IMR-90 (cell line): ENCODE results near the gene RAPGEF5. TPM values are rescaled to one million over a fixed set of nuclear protein-coding genes. Genes with fewer than 3 reads are reported as not detected.

Experiments used
- ATAC-seq: fragments of 200-7000 bp; cut with Tn5 transposase; 2 replicates; pipeline ENCODE4 v1.9.1; 2020; ENCODE audit warnings: low read depth, mild to moderate bottlenecking, moderate library complexity
- BruUV-seq: library from RNA; stranded (reverse); fragments of 400-500 nt; replicated peaks from 2 replicates; lab custom pipeline; 2021; lab: Mats Ljungman, UMichigan
- CTCF ChIA-PET: fragments of 300-600 bp; formaldehyde crosslinking; extraction: SDS; loops from one replicate; lab custom pipeline; 2021; ENCODE audit warnings: antibody characterized with exemption; lab: Yijun Ruan, JAX
- POLR2A ChIA-PET: fragments of 300-600 bp; sonication (Branson Sonifier 250); formaldehyde crosslinking; loops from one replicate; lab custom pipeline; 2022; ENCODE audit warnings: antibody characterized with exemption; ENCODE audit not compliant: unreplicated experiment; lab: Charles Lee
- DNase-seq: peaks from one replicate; pipeline ENCODE4 v3.0.0; 2013
- H2AFZ ChIP-seq: replicated peaks from 2 replicates; pipeline ENCODE3; 2013; ENCODE audit warnings: low read length, mild to moderate bottlenecking; ENCODE audit not compliant: poor library complexity
- H2AK5ac ChIP-seq: 2 replicates; pipeline ENCODE4 v1.6.1; 2013; ENCODE audit warnings: low read depth, low read length, inconsistent platforms
- H2AK9ac ChIP-seq: replicated peaks from 2 replicates; pipeline ENCODE3; 2013; ENCODE audit warnings: mild to moderate bottlenecking, low read depth, low read length, moderate library complexity; ENCODE audit not compliant: poor library complexity
- H2BK120ac ChIP-seq: 2 replicates; pipeline ENCODE4 v1.6.1; 2013; ENCODE audit warnings: low read depth, low read length, inconsistent platforms
- H2BK15ac ChIP-seq: 3 replicates; pipeline ENCODE4 v1.6.1; 2013; ENCODE audit warnings: low read depth, low read length, inconsistent platforms
- H2BK20ac ChIP-seq: 2 replicates; pipeline ENCODE4 v1.6.1; 2013; ENCODE audit warnings: low read depth, mild to moderate bottlenecking, inconsistent platforms, low read length, moderate library complexity
- H2BK5ac ChIP-seq: 2 replicates; pipeline ENCODE4 v1.6.1; 2013; ENCODE audit warnings: mild to moderate bottlenecking, low read depth, low read length, inconsistent platforms; ENCODE audit not compliant: poor library complexity, severe bottlenecking
- H3K14ac ChIP-seq: replicated peaks from 2 replicates; pipeline ENCODE4 v1.6.1; 2013; ENCODE audit warnings: low read depth, low read length, inconsistent platforms
- H3K18ac ChIP-seq: 2 replicates; pipeline ENCODE4 v1.6.1; 2013; ENCODE audit warnings: low read depth, low read length, control low read depth
- H3K23ac ChIP-seq: 2 replicates; pipeline ENCODE4 v1.6.1; 2013; ENCODE audit warnings: low read depth, low read length, inconsistent platforms
- H3K27ac ChIP-seq: 2 replicates; pipeline ENCODE4 v1.5.1; 2013; ENCODE audit warnings: mild to moderate bottlenecking, control low read depth, low read length; ENCODE audit not compliant: insufficient read depth
- H3K27me3 ChIP-seq: 2 replicates; pipeline ENCODE4 v1.6.1; 2013; ENCODE audit warnings: low read length; ENCODE audit not compliant: control insufficient read depth, insufficient read depth
- H3K36me3 ChIP-seq: 2 replicates; pipeline ENCODE4 v1.6.1; 2013; ENCODE audit warnings: low read length, mixed read lengths; ENCODE audit not compliant: control insufficient read depth, insufficient read depth
- H3K4ac ChIP-seq: 2 replicates; pipeline ENCODE4 v1.6.1; 2013; ENCODE audit warnings: low read depth, low read length, inconsistent platforms
- H3K4me1 ChIP-seq: 2 replicates; pipeline ENCODE4 v1.6.1; 2013; ENCODE audit warnings: low read length, mixed read lengths; ENCODE audit not compliant: control insufficient read depth, insufficient read depth
- H3K4me2 ChIP-seq: 2 replicates; pipeline ENCODE4 v1.6.1; 2013; ENCODE audit warnings: low read depth, mild to moderate bottlenecking, control low read depth, low read length, moderate library complexity
- H3K4me3 ChIP-seq: 2 replicates; pipeline ENCODE4 v1.5.1; 2013; ENCODE audit warnings: low read depth, mild to moderate bottlenecking, control low read depth, low read length, moderate library complexity; ENCODE audit not compliant: insufficient read depth
- H3K56ac ChIP-seq: 2 replicates; pipeline ENCODE4 v1.6.1; 2013; ENCODE audit warnings: low read length, inconsistent platforms; ENCODE audit not compliant: insufficient read depth; ENCODE audit errors: extremely low read depth
- H3K79me1 ChIP-seq, 2 experiments: 2 replicates each; pipeline ENCODE4 v1.6.1; 2013; ENCODE audit warnings: low read length in 2 of 2, inconsistent platforms in 1 of 2, low read depth in 1 of 2
- H3K9ac ChIP-seq: 2 replicates; pipeline ENCODE4 v1.6.1; 2013; ENCODE audit warnings: low read depth, low read length, control low read depth
- H3K9me1 ChIP-seq: 2 replicates; pipeline ENCODE4 v1.6.1; 2013; ENCODE audit warnings: low read length, inconsistent platforms; ENCODE audit not compliant: insufficient read depth
- H3K9me3 ChIP-seq: 2 replicates; pipeline ENCODE4 v1.6.1; 2013; ENCODE audit warnings: low read length; ENCODE audit not compliant: control insufficient read depth, insufficient read depth
- H4K20me1 ChIP-seq: 2 replicates; pipeline ENCODE4 v1.6.1; 2013; ENCODE audit warnings: low read length, inconsistent platforms; ENCODE audit not compliant: insufficient read depth
- H4K5ac ChIP-seq: 2 replicates; pipeline ENCODE4 v1.6.1; 2013; ENCODE audit warnings: mild to moderate bottlenecking, low read depth, low read length, control low read depth
- H4K8ac ChIP-seq, 2 experiments: 2 replicates each; pipeline ENCODE4 v1.6.1; 2013; ENCODE audit warnings: low read depth in 2 of 2, low read length in 2 of 2, control low read depth in 1 of 2, inconsistent platforms in 1 of 2
- H4K91ac ChIP-seq: 2 replicates; pipeline ENCODE4 v1.6.1; 2013; ENCODE audit warnings: low read depth, low read length, inconsistent platforms; ENCODE audit not compliant: insufficient read depth
- BHLHE40 ChIP-seq: fragments of 150-350 bp; IDR thresholded peaks from 2 replicates; pipeline ENCODE4 v1.6.1; 2016; ENCODE audit warnings: mild to moderate bottlenecking, low read depth, low read length
- CHD1 ChIP-seq: IDR thresholded peaks from 2 replicates; pipeline ENCODE4 v1.6.1; 2012; ENCODE audit warnings: low read depth, low read length, improper control_type of control experiment
- CTCF ChIP-seq: conservative IDR thresholded peaks from 2 replicates; pipeline ENCODE4 v1.5.1; 2012; ENCODE audit warnings: mild to moderate bottlenecking, low read depth, low read length, improper control_type of control experiment
- FOS ChIP-seq: fragments of 150-350 bp; IDR thresholded peaks from 2 replicates; pipeline ENCODE4 v1.6.1; 2016; ENCODE audit warnings: low read depth, low read length
- MAFK ChIP-seq: IDR thresholded peaks from 2 replicates; pipeline ENCODE4 v1.6.1; 2012; ENCODE audit warnings: low read depth, low read length, improper control_type of control experiment
- MAZ ChIP-seq: IDR thresholded peaks from 2 replicates; pipeline ENCODE4 v1.6.1; 2012; ENCODE audit warnings: low read depth, mild to moderate bottlenecking, low read length, improper control_type of control experiment, moderate library complexity, borderline replicate concordance
- MXI1 ChIP-seq: IDR thresholded peaks from 2 replicates; pipeline ENCODE4 v1.6.1; 2012; ENCODE audit warnings: low read depth, mild to moderate bottlenecking, low read length, moderate library complexity, borderline replicate concordance
- POLR2A ChIP-seq: IDR thresholded peaks from 2 replicates; pipeline ENCODE4 v1.6.1; 2012; ENCODE audit warnings: mild to moderate bottlenecking, low read depth, low read length
- RCOR1 ChIP-seq: IDR thresholded peaks from 2 replicates; pipeline ENCODE4 v1.6.1; 2012; ENCODE audit warnings: mild to moderate bottlenecking, low read length, improper control_type of control experiment; ENCODE audit not compliant: insufficient replicate concordance
- RFX5 ChIP-seq: IDR thresholded peaks from 2 replicates; pipeline ENCODE4 v1.8.0; 2012; ENCODE audit warnings: low read depth, mild to moderate bottlenecking, low read length, moderate library complexity
- SMC3 ChIP-seq: fragments of 150-350 bp; IDR thresholded peaks from 2 replicates; pipeline ENCODE4 v1.6.1; 2016; ENCODE audit warnings: low read depth, mild to moderate bottlenecking, antibody characterized with exemption, low read length, moderate library complexity
- WGBS, 2 experiments: methylation state at CpG; one replicate each; pipeline versions ENCODE4 v1.1.5 to v1.1.7; 2013; ENCODE audit warnings: missing lambda C conversion rate in 2 of 2; ENCODE audit not compliant: insufficient read length in 1 of 2; ENCODE audit errors: extremely low coverage in 2 of 2; 5-methylcytosine and 5-hydroxymethylcytosine counted together
- dilution Hi-C: fragments of 300-500 bp; cut with HindIII; formaldehyde crosslinking; loops from one replicate; pipeline ENCODE4 v1.14.3; 2018; ENCODE audit warnings: low sequenced_read_pairs; ENCODE audit not compliant: unreplicated experiment
- in situ Hi-C: fragments of 300-500 bp; cut with MboI; formaldehyde crosslinking; loops from 3 replicates; pipeline ENCODE4 v1.14.3; 2019; ENCODE audit warnings: low sequenced_read_pairs, inconsistent platforms, mixed read lengths
- intact Hi-C: fragments of 100-400 bp; cut with micrococcal nuclease; formaldehyde crosslinking; loops from 2 replicates; pipeline ENCODE4 v1.10.0; 2022
- polyA plus RNA-seq, 3 experiments: library from polyadenylated mRNA; depleted of rRNA; stranded (reverse); fragments of >200 nt; gene quantifications; 2 replicates each; pipeline ENCODE4 v1.2.3, GENCODE V29; 2012; ENCODE audit warnings: low replicate concordance in 1 of 3
- total RNA-seq: library from RNA; depleted of rRNA; stranded (reverse); fragments of >200 nt; gene quantifications from 2 replicates; pipeline ENCODE4 v1.2.3, GENCODE V29; 2012
- TF ChIP-seq, protein P1 (sequence below): fragments of 150-350 bp; IDR thresholded peaks from 2 replicates; pipeline ENCODE4 v1.6.1; 2017; ENCODE audit warnings: mild to moderate bottlenecking, antibody characterized with exemption, low read length, low read depth

The RAPGEF5 gene
- total and polyA plus RNA-seq, 2 of the 4 experiments (the other 2 are of a cell fraction): 0.05 to 0.18 TPM

DNA sequence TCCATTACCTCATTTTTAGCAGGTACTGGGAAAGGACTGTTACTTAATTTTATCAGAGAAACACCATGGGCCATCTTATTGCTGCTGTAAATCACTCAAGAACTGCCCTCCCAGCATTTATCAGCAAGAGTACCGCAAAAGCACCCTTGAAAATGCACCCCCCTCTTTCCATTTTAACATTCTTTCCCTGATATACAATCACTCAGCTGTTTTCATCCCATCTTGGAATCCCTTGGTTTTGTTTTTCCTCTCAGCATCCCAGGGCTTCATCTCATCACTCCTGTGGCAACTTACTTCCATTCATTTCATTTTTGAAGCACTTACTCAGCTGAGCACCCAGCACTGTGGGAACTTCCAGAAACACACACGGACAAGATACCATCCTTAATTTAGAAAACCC is 36.5 kb downstream of the RAPGEF5 start:
- Histone ChIP-seq H2AFZ (no peak overlapping the region), H2BK20ac (no peak overlapping the region), H3K4me2 (no peak overlapping the region), H2BK5ac (no peak overlapping the region), H3K27me3 (no peaks in the 10 kb centered on the region), H3K4me1 (no peaks in the 10 kb centered on the region), H2AK9ac (no peak overlapping the region), H4K5ac (no peak overlapping the region), H3K27ac (no peak overlapping the region), H2AK5ac (no peak overlapping the region), H3K14ac (no peak overlapping the region), H3K79me1 (no peaks in the 10 kb centered on the region), H3K4ac (no peak overlapping the region), H4K20me1 (no peaks in the 10 kb centered on the region), H4K91ac (no peak overlapping the region), H3K23ac (no peak overlapping the region), H3K4me3 (no peak overlapping the region), H4K8ac (no peak overlapping the region), H3K9me3 (no peaks in the 10 kb centered on the region), H3K9me1 (no peaks in the 10 kb centered on the region), H3K56ac (no peak overlapping the region), H3K9ac (no peak overlapping the region), H2BK15ac (no peak overlapping the region), H3K36me3 (no peaks in the 10 kb centered on the region), H2BK120ac (no peak overlapping the region), H3K18ac (no peak overlapping the region)
- ATAC-seq (no peak), DNase-seq (no peak)
- no TSS peak for BruUV-seq
- intact Hi-C loops: loop anchor here (5.0 to 10.0 kb wide), 2 partner anchors 98 to 164 kb away; no protein-coding TSS in a partner anchor
- dilution Hi-C loops: no loop called here
- ChIA-PET CTCF (no interaction called here), POLR2A (no interaction called here)
- WGBS, 2 experiments: 60% methylated on average over 1 of the region's 2 CpGs; no CpG with 5 or more reads in 1 of the 2 experiments
- TF ChIP-seq MAFK (no peak), RCOR1 (no peak), FOS (no peak), BHLHE40 (no peak), SMC3 (no peak), MXI1 (no peak), POLR2A (no peak), CTCF (no peak), MAZ (no peak), RFX5 (no peak), CHD1 (no peak)
- TF ChIP-seq, protein P1, sequence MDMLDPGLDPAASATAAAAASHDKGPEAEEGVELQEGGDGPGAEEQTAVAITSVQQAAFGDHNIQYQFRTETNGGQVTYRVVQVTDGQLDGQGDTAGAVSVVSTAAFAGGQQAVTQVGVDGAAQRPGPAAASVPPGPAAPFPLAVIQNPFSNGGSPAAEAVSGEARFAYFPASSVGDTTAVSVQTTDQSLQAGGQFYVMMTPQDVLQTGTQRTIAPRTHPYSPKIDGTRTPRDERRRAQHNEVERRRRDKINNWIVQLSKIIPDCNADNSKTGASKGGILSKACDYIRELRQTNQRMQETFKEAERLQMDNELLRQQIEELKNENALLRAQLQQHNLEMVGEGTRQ: no peak
- in situ Hi-C loops: no loop called here
